ENCODE measurements around the gene NLRC5.
"Not testable (repeated sequence)": the region's sequence is repeated elsewhere in the genome, so short reads cannot be mapped to it uniquely, and the experiment has no call there.

NLRC5 gene

DNA sequence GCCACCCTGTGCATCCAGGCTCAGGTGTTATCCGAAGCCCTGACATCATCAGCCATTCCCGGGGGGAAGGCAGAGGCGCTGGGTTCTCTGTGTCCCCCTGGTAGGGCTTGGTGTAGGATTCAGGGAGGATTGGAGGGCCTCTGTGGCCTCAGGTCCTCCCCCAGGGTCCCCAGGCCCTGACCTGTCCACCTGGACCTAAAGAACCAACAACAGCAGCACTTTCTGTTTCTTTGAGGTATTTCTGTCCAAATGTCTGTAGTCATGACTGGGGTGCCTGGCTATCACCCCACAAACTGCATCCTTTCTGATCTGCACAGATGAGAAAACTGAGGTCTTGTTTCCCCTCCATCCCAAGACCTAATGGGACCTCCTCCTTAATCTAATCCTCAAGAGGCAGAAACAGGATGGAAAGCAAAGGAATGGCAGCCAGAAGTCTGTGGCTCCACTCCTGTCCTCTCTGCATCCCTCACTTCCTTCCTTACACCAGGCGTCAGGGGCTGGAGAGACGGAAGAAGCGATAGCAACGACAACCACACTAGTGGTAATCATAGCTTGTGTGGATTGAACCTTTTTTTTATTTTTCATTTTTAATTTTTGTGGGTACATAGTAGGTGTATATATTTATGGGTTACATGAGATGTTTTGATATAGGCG lies 11.8 kb downstream of the NLRC5 start:
- no peak for DNase-seq

DNA sequence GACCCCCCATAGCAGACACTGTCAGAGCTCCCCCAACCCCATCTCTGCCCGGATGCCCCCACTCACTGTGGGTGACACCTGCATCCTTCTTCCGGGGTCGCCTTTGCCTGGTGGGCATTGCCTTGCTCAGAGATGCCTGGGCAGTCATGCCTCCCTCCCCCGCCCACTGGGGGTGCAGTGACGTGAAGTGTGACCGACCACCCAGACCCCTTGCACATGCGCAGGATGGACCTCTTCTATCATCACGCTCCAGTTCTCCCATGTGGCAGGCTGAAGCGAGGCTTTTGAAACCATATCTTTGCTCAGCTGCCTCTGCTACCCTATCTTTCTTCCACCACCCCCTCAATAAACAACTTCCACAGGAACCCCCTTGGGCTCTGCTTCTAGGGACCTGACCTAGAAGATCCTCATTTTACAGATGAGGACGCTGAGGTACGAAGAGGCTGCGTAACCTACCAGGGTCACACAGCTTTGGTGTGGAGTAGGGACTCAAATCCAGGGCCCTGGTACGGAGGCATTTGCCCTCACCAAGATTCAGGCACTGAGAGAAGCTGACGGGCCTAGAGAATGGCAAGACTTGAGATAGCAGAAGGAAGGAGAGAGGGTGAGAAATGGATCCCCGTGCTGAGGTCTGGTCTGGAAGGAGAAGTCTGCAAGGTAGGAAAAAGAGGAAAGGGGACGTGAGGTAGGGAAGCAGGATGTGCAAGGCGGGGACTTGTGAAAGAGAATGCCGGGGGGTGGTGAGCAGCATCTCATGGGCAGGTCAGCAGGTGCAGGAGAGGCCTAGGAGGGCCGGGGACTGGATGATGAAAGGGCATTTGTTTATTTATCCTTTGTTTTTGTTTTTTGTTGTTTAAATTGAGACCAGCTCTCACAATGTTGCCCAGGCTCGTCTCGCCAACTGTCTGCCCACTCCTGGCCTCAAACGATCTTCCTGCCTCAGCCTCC lies 14.4 kb downstream of the NLRC5 start:
- DNase-seq = no peak

DNA sequence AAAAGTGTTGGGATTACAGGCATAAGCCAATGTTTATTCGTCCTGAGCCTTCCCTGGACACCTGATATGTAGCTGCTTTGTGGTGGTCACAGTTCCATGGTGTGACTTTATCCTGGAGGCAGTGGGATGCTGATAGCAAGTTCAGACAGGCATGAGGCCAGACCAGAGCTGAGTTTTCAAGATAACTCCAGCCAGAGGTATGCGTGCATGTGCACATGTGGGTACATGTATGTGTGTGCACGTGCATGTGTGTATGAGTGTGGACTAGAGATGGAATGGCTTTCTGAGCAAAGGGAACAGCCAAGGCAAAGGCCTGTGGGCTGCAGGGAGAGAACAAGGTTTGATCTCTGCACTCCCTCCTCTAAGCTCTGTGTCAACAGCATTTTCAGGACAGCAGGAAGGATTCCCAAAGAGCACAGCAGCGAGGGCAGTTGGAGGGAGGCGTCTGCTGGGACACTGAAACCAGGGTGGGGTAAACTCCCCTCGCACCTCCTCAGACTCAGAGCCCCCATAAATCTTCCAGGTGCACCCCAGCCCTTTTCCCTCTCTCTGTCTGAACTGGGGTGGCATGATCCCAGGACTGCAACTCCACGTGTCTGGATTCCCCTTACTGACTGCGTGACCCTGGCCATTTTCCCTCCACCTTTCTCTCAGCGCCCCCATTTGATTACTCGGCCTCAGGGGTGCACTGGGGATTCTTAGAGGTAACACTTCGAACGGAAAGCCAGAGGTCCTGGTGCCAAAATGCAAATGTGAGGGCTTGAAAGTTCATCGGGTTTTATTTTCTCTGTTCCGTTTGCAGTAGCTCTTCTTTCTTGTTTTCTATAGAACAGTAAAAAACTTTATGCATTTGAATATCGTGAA lies 15.3 kb downstream of the NLRC5 start:
- DNase-seq = no peak

DNA sequence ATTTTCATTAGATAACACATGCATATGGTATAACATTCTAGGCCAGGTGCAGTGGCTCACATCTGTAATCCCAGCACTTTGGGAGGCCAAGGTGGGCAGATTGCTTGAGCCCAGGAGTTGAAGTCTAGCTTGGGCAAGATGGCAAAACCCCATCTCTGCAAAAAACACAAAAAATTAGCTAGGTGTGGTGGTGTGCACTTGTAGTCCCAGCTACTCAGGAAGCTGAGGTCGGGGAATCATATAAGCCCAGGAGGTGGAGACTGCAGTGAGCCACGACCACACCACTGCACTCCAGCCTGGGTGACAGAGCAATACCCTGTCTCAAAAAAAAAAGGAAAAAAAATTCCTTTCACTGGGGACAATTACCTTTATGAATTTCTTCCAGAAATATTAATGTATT lies 16.2 kb downstream of the NLRC5 start:
- DNase-seq = not testable (repeated sequence)

DNA sequence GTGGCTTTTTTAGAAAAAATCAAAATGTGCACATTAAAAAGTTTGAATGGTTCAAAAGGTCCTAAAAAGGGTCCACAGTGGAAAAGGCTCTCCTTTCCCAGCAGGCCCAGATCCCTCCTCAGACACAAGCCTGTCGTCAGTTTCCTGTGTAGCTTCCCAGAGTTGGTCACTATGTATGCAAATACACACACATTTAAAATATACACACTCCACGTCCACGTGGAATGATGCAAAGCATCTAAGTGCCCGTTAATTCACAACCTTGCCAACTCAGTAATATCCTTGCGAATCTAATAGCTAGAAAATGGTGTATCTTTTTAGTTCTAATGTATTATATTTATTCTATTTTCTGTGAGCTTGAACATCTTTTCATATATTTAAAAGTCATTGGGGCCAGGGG lies 17.7 kb downstream of the NLRC5 start:
- no peak for DNase-seq

DNA sequence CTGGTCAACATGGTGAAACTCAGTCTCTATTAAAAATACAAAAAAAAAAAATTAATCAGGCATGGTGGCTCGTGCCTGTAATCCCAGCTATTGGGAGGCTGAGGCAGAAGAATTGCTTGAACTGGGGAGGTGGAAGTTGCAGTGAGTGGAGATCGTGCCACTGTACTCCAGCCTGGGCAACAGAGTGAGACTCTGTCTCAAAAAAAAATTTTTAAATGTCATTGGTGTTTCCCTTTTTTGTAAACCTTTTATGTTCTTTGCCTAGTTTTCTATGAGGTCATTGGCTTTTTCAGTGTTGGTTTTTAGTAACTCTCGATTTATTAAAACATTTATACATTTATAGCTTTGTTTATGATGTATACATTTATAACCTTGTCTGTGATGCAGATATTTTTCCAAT lies 18.2 kb downstream of the NLRC5 start:
- no peak for DNase-seq

DNA sequence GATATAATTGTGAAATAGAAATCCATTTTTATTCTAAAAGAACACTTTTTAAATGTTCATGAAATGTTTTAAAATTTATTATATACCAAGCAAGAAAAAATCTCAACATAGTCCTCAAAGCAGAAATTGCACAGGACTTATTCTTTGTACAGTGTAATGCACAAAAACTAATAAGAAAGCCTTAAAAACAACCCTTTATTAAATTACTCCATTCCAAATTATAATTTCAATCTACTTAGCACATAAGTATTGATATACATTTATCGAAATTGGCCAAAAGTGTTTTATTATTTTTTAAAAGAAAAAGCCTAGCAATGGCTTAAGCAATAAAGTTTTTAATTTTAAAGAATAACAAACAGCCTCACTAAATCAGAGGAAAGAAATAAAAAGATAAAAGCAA lies 19.1 kb downstream of the NLRC5 start:
- no peak for DNase-seq

DNA sequence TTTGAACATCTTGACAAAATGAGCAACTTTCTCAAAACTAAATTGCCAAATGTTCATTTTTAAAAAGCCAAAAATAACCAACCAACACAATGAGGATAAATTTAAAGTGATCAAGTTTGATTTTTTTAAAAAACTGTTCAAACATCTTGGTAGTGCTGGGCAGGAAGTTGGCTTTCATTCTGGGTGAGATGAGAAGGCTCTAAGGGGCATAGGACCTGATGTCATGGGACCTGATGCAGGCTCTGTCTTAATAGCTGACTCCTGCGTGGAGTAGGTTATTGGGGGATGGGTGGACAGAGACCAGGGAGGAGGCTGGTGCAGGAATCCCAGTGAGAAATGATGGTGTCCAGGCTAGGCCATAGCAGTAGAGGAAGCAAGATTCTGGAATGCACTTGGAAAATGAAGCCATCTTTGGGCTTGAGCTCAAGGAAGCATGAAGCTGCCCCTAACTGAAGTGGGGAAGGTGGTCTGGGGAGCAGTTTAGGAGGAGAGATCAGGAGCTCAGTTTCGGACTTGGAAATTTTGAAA lies 20.4 kb downstream of the NLRC5 start:
- DNase-seq = no peak

DNA sequence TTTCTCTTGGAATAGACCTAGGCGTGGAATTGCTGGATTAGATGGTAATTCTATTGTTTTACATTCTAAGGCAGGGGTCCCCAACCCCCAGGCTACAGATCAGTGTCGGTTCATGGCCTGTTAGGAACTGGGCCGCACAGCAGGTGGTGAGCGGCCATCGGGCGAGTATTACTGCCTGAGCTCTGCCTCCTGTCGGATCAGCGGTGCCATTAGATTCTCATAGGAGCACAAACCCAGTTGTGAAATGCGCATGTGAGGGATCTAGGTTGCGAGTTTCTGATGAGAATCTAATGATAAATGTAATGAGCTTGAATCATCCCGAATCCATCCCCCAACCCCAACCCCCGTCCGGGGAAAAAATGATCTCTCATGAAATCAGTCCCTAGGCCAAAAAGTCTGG lies 23.0 kb downstream of the NLRC5 start:
- DNase-seq = no peak

DNA sequence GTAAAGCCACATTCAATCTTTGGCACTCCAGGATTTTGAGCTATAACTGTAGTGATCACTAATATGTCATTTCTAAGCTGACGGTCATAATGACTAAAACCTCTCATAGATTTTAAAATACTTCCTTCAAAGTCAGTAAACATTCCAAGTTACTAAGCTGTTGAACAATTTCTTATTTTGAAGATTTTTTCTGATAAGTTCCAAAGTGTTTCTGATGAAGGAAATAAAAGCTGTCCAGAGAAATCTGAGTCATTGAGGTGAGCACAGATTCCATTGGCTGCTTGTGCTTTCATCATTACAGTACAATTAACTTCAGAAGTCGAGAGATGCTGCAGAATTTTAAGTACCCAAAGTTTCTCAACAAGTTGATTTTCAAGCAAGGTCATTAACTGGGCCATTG lies 23.9 kb downstream of the NLRC5 start:
- no peak for DNase-seq

DNA sequence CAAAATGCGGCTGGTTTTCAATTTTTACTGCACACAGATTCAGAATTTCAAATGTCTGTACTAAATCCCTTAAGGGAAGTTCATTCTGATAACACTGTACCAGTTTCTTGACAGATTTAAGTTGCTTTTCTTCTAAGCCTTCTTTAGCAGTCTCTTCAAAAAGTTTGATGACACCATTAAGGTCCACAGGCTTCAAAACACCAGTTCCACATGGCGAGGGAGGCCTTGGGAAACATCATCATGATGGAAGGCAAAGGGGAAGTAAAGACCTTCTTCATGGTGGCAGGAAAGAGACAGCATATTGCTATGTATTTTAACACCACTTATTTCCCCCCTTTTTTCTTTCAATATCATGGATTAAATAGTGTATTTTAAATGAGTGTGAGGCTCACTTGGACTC lies 24.5 kb downstream of the NLRC5 start:
- DNase-seq = no peak

DNA sequence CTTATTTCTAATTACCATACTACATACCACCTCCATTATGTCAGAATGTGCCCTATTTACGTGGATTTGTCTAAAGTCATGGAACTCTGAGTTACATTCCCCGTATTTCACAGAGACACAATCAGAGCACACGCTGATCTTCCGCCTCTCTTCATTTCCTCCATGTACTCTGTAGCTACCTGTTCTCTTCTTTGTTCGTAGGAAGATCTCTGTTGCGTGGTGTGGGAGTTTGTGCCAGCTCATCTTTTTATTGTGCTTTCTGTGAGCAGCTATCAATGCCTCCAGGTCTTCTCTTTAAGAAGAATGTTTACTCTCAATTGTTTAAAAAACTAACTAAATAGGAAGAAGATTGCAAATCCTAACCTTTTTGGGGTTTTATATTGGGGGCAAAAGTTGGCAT lies 26.9 kb downstream of the NLRC5 start:
- no peak for DNase-seq

DNA sequence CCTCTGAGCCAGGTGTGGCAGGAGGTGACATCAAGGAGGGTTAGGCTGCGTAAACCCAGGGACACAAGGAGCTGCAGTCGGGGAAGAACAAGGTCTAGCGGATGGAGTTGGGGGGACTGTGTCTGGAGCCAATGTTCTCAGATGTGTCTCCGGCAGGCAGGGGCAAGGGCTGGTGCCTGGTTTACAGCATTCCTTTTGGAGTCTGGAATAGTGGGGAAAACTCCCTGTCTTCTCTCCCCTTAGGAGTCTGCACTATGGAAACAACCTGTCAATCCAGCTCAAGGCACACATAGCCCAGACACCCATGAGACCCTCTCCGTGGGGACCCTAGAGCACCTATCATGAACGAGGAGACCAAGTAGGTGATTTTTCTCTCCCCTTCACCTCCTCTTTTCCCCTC lies 27.5 kb downstream of the NLRC5 start:
- no peak for DNase-seq

DNA sequence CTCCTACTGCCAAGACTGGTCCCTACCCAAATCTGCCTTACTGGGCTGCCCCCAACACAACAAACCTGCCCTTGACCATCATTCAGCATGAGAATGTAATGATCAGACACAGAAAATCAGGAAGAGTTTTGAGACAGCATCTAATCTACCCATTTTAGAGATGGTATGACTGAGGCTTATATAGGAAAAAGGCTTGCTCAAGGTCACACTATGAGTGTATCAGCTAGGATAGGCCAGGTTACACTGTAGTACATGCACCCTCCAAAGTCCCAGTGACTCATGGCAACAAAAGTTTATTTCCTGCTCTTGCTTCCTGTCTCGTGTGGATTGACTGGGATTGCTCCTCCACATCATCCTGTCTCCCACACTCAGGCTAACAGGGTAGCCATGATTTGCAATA lies 27.9 kb downstream of the NLRC5 start:
- no peak for DNase-seq

DNA sequence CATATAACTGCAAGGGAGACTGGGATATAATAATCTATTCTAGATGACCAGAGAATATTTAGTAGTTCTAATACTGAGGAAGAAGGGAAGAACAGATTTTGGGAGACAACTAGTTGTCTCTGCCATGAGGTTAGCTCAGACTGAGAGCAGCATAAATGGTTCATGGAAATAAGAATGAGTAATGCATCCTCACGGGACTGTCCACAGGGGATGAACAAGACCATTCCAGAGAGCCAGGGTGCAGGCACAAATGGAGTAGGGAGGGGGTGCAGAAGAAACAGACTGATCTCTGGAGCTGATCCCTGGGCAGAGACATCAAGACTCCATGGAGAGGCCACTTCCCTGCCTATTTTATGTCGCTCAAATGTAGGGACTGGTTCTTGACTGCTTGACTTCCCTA lies 30.4 kb downstream of the NLRC5 start:
- DNase-seq = no peak

DNA sequence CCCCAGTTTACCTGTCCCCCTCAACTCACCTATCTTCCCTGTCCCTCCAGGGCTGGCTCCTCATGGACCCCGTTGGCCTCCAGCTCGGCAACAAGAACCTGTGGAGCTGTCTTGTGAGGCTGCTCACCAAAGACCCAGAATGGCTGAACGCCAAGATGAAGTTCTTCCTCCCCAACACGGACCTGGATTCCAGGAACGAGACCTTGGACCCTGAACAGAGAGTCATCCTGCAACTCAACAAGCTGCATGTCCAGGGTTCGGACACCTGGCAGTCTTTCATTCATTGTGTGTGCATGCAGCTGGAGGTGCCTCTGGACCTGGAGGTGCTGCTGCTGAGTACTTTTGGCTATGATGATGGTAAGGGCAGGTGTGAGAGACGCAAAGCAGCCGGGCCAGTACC lies 31.3 kb downstream of the NLRC5 start:
- DNase-seq = no peak

DNA sequence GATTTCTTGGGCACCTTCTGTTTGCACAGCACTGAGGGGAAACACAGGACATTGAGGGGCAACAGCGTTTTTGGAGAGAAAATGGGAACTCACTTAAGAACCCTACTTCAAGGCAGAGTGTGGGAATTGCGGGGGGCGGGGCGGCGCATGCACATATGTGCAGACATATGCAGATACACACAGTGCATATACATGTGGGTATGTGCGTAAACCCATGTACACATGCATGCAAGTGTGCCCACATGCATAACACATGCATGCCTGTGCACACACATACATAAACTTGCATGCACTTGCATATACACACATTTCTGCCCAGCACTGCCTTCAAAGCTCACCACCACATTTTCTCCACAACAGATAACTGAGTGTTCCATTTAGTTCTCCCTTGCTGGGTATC lies 32.4 kb downstream of the NLRC5 start:
- no peak for DNase-seq

DNA sequence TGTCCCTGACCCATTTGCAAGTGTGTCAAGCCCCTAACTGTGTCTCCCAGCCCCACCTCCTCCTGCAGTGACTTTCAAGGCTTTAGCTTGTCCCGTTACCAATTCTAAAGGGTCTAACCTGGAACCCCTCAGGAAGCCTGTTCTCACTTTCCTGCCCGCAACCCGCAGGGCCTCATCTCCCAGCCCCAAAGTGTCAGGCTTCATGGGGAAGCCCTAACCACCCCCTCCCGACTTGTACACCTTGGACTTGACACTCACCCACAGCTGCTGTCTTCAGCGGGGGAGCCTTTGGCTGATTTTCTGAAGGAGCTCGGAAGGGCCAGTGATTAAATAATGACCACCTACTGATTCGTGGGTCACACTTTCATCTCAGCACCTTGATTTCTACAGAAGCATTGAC lies 33.1 kb downstream of the NLRC5 start:
- DNase-seq = no peak

DNA sequence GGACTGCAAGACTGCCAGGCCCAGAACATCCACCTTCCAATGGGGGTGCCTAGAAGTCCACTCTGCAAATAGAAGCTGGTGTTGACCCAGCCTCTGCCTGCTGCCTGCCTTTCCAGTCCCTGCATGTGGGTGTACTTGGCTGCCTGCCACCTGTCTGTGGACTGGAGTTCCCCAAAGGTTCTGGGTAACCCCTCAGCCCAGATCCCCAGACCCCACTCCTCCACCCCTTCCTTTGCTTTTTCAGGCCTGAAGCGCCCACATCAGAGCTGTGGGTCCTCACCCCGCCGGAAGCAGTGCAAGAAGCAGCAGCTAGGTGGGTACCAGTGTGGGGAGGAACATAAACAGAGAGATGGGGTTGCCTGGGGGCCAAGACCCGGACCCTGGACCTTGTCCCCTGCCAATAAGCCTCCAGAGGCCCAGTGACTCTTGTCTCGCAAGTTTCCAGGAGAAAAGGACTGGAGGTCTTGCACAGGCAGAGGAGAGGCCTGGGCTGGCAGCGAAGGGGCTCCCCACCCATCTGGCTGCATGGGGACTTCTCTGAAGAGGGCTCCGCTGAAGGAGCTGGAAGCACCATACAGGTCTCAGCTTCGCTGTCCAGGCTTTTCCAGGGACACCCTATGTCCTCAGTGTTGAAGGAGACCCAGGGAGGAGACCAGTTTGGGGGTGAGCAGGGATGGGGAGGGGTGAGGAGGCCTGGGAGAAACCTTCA lies 34.3 kb downstream of the NLRC5 start:
- no peak for DNase-seq

DNA sequence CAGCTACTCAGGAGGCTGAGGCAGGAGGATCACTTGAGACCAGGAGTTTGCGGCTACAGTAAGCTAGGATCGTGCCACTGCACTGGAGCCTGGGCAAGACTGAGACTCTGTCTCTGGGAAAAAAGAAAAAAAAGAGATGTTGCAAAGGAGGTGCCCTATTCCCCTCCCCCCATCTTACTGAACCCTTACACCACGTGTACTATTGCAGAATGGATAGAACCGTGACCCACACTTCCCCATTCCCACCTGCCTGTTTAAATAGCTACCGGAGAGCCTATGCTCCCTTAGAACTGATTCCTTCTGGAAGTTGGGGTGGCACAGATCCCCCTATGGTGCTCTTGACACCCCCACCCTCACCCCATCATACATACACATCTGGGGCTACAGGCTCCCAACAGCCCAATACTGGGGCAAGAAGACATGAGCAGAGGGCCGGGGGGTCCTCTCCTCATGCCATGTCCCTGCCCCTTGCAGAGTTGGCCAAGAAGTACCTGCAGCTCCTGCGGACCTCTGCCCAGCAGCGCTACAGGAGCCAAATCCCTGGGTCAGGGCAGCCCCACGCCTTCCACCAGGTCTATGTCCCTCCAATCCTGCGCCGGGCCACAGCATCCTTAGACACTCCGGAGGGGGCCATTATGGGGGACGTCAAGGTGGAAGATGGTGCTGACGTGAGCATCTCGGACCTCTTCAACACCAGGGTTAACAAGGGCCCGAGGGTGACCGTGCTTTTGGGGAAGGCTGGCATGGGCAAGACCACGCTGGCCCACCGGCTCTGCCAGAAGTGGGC lies 35.7 kb downstream of the NLRC5 start:
- DNase-seq = no peak

DNA sequence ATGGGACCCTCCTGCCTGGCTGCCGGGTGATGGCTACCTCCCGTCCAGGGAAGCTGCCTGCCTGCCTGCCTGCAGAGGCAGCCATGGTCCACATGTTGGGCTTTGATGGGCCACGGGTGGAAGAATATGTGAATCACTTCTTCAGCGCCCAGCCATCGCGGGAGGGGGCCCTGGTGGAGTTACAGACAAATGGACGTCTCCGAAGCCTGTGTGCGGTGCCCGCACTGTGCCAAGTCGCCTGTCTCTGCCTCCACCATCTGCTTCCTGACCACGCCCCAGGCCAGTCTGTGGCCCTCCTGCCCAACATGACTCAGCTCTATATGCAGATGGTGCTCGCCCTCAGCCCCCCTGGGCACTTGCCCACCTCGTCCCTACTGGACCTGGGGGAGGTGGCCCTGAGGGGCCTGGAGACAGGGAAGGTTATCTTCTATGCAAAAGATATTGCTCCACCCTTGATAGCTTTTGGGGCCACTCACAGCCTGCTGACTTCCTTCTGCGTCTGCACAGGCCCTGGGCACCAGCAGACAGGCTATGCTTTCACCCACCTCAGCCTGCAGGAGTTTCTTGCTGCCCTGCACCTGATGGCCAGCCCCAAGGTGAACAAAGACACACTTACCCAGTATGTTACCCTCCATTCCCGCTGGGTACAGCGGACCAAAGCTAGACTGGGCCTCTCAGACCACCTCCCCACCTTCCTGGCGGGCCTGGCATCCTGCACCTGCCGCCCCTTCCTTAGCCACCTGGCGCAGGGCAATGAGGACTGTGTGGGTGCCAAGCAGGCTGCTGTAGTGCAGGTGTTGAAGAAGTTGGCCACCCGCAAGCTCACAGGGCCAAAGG lies 36.8 kb downstream of the NLRC5 start:
- no peak for DNase-seq

Data from NCI-H345 (cell line).